ENCODE measurements around the gene ENTPD1. TPM values are rescaled to one million over a fixed set of nuclear protein-coding genes. Genes with fewer than 3 reads are reported as not detected.

Gene ENTPD1
- total RNA-seq, 1 donor from 2014 or later: 0.95 TPM

GRCh38 chr10:95793401-95794045 is 37.6 kb downstream of the ENTPD1 start:
- no peak for TF ChIP-seq EZH2 (IDR thresholded peaks at IDR 0.05; ENCODE audit: insufficient read depth, low read length)
- no peak for TF ChIP-seq CTCF (IDR thresholded peaks at IDR 0.05; ENCODE audit: insufficient read depth, low read depth, low read length)
- no peaks in the 10 kb centered on the region for H3K36me3 Mint-ChIP-seq (ENCODE audit: low read depth, unreplicated experiment)
- Histone ChIP-seq H2AFZ (ENCODE audit: low read depth, low read length) (no peak overlapping the region), H4K20me1 (ENCODE audit: insufficient read depth, low read length) (no peaks in the 10 kb centered on the region), H3K9ac (ENCODE audit: low read length) (no peak overlapping the region), H3K4me2 (ENCODE audit: low read length) (no peak overlapping the region), H3K79me2 (ENCODE audit: insufficient read depth, low read length) (no peaks in the 10 kb centered on the region), H3K27me3 (ENCODE audit: insufficient read depth, low read length) (no peaks in the 10 kb centered on the region), H3K4me3 (ENCODE audit: insufficient read depth, low read depth, low read length) (no peak overlapping the region), H3K9me3 (ENCODE audit: insufficient read depth, low read depth, low read length) (no peaks in the 10 kb centered on the region), H3K4me1 (ENCODE audit: insufficient read depth, low read length) (peaks cover 11% of the 10 kb centered on the region), H3K27ac (ENCODE audit: low read depth, low read length) (no peak overlapping the region), H3K36me3 (ENCODE audit: insufficient read depth, low read length) (no peaks in the 10 kb centered on the region)
- peaks cover 8% of the 10 kb centered on the region for H3K9me3 Mint-ChIP-seq (ENCODE audit: unreplicated experiment)
- peak overlapping the region; percentile 59 for H3K27ac Mint-ChIP-seq (ENCODE audit: unreplicated experiment)
- no peak overlapping the region for H3K4me3 Mint-ChIP-seq (ENCODE audit: unreplicated experiment)
- DNase-seq (ENCODE audit: low read depth): no peak
- no peaks in the 10 kb centered on the region for H3K27me3 Mint-ChIP-seq (ENCODE audit: low read depth, unreplicated experiment)
- FAIRE-seq: no peak
- peaks cover 22% of the 10 kb centered on the region for H3K4me1 Mint-ChIP-seq (ENCODE audit: low read depth, unreplicated experiment)

GRCh38 chr10:95794195-95794594 is 38.2 kb downstream of the ENTPD1 start:
- FAIRE-seq: no peak
- no peaks in the 10 kb centered on the region for H3K27me3 Mint-ChIP-seq (ENCODE audit: low read depth, unreplicated experiment)
- peaks cover 8% of the 10 kb centered on the region for H3K9me3 Mint-ChIP-seq (ENCODE audit: unreplicated experiment)

More at GRCh38 chr10:95794195-95794594, 38.2 kb downstream of the ENTPD1 start:
- no peak overlapping the region for H3K9ac ChIP-seq (ENCODE audit: low read length)
- H3K4me1 ChIP-seq (ENCODE audit: insufficient read depth, low read length): peaks cover 8% of the 10 kb centered on the region
- no peaks in the 10 kb centered on the region for H3K36me3 ChIP-seq (ENCODE audit: insufficient read depth, low read length)
- H3K27me3 ChIP-seq (ENCODE audit: insufficient read depth, low read length): no peaks in the 10 kb centered on the region
- H2AFZ ChIP-seq (ENCODE audit: low read depth, low read length): no peak overlapping the region
- no peak overlapping the region for H3K4me3 Mint-ChIP-seq (ENCODE audit: unreplicated experiment)
- no peaks in the 10 kb centered on the region for H3K79me2 ChIP-seq (ENCODE audit: insufficient read depth, low read length)
- no peaks in the 10 kb centered on the region for H4K20me1 ChIP-seq (ENCODE audit: insufficient read depth, low read length)
- H3K4me2 ChIP-seq (ENCODE audit: low read length): no peak overlapping the region
- H3K9me3 ChIP-seq (ENCODE audit: insufficient read depth, low read depth, low read length): no peaks in the 10 kb centered on the region
- H3K27ac Mint-ChIP-seq (ENCODE audit: unreplicated experiment): no peak overlapping the region
- H3K27ac ChIP-seq (ENCODE audit: low read depth, low read length): no peak overlapping the region
- peaks cover 18% of the 10 kb centered on the region for H3K4me1 Mint-ChIP-seq (ENCODE audit: low read depth, unreplicated experiment)
- TF ChIP-seq CTCF (IDR thresholded peaks at IDR 0.05; ENCODE audit: insufficient read depth, low read depth, low read length) (no peak), EZH2 (IDR thresholded peaks at IDR 0.05; ENCODE audit: insufficient read depth, low read length) (no peak)
- DNase-seq (ENCODE audit: low read depth): no peak
- no peak overlapping the region for H3K4me3 ChIP-seq (ENCODE audit: insufficient read depth, low read depth, low read length)
- no peaks in the 10 kb centered on the region for H3K36me3 Mint-ChIP-seq (ENCODE audit: low read depth, unreplicated experiment)
